ENCODE data around the gene MX1. TPM values are rescaled to one million over a fixed set of nuclear protein-coding genes. Genes with fewer than 3 reads are reported as not detected.
"Not testable (repeated sequence)": the region's sequence is repeated elsewhere in the genome, so short reads cannot be mapped to it uniquely, and the experiment has no call there.

Gene MX1
- total RNA-seq, 2 donors from 2014 or later = 7.0 to 14.8 TPM

DNA sequence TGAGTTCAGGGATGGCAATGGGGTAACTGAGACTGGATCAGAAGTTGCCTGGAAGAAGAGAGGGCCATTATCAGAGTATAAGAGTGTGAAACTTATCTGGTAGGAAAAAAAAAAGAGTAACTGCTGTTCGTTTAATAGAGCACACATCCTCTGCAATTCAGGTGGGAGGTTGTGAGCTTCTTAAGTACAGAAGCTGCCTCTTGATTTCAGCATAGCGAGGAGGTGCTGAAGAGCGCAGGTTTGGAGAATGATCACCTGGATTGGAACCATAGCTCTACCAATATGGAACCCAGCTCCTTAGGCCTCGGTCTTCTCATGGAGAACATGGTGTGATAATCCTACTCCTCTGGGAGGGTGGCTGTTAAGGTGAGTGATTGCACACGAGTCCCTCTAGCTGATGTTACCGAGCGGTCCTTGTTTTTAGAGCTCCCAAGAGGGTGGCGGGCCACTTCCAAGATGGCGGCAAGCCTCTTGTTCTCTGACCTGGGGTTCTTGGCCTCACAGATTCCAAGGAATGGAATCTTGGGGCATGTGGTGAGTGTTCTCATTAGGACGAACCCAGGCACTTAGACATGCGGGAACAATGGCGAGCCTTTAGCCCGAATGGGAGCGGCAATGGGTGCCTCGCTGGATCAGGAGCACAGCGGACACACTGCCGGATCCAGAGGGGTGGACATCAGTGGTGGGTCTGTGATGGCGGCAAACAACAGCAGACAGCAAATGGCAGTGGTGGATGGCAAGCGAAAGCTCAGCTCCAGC is 3.3 kb upstream of the MX1 start:
- TF ChIP-seq, protein P1, sequence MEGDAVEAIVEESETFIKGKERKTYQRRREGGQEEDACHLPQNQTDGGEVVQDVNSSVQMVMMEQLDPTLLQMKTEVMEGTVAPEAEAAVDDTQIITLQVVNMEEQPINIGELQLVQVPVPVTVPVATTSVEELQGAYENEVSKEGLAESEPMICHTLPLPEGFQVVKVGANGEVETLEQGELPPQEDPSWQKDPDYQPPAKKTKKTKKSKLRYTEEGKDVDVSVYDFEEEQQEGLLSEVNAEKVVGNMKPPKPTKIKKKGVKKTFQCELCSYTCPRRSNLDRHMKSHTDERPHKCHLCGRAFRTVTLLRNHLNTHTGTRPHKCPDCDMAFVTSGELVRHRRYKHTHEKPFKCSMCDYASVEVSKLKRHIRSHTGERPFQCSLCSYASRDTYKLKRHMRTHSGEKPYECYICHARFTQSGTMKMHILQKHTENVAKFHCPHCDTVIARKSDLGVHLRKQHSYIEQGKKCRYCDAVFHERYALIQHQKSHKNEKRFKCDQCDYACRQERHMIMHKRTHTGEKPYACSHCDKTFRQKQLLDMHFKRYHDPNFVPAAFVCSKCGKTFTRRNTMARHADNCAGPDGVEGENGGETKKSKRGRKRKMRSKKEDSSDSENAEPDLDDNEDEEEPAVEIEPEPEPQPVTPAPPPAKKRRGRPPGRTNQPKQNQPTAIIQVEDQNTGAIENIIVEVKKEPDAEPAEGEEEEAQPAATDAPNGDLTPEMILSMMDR (IDR thresholded peaks at IDR 0.05) = no peak
- TF ChIP-seq POLR2A (IDR thresholded peaks at IDR 0.05) = no peak
- H3K9me3 ChIP-seq = no peaks in the 10 kb centered on the region
- DNase-seq (no peak), ATAC-seq (no peak)
- no peak overlapping the region for H3K27ac ChIP-seq
- H3K4me3 ChIP-seq = no peak overlapping the region
- intact Hi-C loops (cut with DNase I) = no loop called here
- WGBS, 2 donors = 91 to 94% methylated on average over 19 of the region's 19 CpGs
- H3K27me3 ChIP-seq = no peaks in the 10 kb centered on the region
- H3K4me1 ChIP-seq = peaks cover 21% of the 10 kb centered on the region
- no peaks in the 10 kb centered on the region for H3K36me3 ChIP-seq (replicated peaks in 1 of 2; ENCODE audit: insufficient read depth in 1 of 2, low read depth in 2 of 2)

DNA sequence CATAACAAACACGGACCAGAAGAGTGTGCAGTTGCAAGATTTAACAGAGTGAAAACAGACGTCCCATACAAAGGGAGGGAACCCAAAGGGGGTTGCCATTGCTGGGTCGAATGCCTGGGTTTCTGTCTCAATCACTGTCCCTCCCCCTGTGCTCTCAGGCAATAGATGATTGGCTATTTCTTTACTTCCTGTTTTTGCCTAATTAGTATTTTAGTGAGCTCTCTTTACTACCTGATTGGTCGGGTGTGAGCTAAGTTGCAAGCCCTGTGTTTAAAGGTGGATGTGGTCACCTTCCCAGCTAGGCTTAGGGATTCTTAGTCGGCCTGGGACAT is 2.8 kb upstream of the MX1 start:
- DNase-seq; H3K27ac ChIP-seq; intact Hi-C loops (cut with DNase I); H3K27me3 ChIP-seq; ATAC-seq; H3K36me3 ChIP-seq (replicated peaks in 1 of 2; ENCODE audit: insufficient read depth in 1 of 2, low read depth in 2 of 2); H3K9me3 ChIP-seq; H3K4me3 ChIP-seq: not testable (repeated sequence)
- WGBS, 2 donors = 70 to 71% methylated on average over 5 of the region's 5 CpGs
- H3K4me1 ChIP-seq = peaks cover 21% of the 10 kb centered on the region

DNA sequence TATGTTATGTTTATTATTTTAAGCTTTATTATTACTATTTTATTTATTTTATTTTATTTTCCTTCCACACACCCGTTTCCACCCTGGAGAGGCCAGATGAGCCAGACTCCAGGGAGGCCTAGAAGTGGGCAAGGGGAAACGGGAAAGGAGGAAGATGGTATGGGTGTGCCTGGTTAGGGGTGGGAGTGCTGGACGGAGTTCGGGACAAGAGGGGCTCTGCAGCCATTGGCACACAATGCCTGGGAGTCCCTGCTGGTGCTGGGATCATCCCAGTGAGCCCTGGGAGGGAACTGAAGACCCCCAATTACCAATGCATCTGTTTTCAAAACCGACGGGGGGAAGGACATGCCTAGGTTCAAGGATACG is 468 bp upstream of the MX1 start:
- peak overlapping the region in 3 of 4 donors; percentile 59 to 64 (median 59) for H3K27ac ChIP-seq

DNA sequence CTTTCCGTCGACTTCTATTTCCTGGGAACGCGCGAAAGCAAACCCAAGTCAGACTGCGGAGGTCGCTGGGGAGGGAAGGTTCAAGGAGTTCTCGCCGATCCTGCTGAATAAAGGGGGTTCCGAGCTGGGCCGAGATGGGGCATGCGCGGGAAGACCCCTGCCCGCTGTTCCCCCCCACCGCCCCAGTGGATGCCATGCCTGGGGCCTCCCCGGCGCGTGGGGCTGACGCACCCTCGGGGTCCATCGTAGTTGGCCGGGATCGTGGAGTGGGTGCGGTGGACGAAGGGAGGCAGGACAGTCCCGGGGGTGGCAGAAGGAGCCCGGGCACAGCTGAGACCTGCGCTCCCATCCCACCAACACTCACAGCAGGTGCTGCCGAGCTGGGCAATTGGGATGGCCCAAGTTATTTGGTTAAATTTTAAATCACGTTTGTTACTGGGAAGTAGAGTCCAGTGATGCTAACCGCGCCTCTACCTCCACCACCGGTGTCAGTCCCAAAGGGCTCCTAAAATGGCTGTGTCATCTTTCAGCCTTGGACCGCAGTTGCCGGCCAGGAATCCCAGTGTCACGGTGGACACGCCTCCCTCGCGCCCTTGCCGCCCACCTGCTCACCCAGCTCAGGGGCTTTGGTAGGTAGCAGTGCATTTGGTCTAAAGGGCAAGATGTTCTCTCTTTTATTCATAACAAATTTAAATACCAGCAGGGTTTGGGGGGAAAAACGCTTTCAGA is 801 bp downstream of the MX1 start:
- H3K4me1 ChIP-seq = peaks cover 7% of the 10 kb centered on the region
- no peak for TF ChIP-seq POLR2A (IDR thresholded peaks at IDR 0.05)
- TF ChIP-seq, protein P1 (IDR thresholded peaks at IDR 0.05) = no peak
- DNase-seq = no peak
- no peaks in the 10 kb centered on the region for H3K27me3 ChIP-seq
- peak overlapping the region in 2 of 4 donors; percentile 59 to 64 for H3K27ac ChIP-seq
- peak overlapping the region; percentile 64 to 74 for H3K4me3 ChIP-seq
- peak; percentile 17 for ATAC-seq
- 30% methylated on average over 30 to 41 of the region's 41 CpGs for WGBS, 2 donors
- no peaks in the 10 kb centered on the region for H3K9me3 ChIP-seq
- no peaks in the 10 kb centered on the region for H3K36me3 ChIP-seq (replicated peaks in 1 of 2; ENCODE audit: insufficient read depth in 1 of 2, low read depth in 2 of 2)
- intact Hi-C loops (cut with DNase I) = no loop called here

More for the DNA sequence above, 468 bp upstream of the MX1 start:
- no peaks in the 10 kb centered on the region for H3K36me3 ChIP-seq (replicated peaks in 1 of 2; ENCODE audit: insufficient read depth in 1 of 2, low read depth in 2 of 2)
- TF ChIP-seq, protein P1 (IDR thresholded peaks at IDR 0.05) = no peak
- no peak for TF ChIP-seq POLR2A (IDR thresholded peaks at IDR 0.05)
- peaks cover 15% of the 10 kb centered on the region for H3K4me1 ChIP-seq
- ATAC-seq = no peak
- H3K9me3 ChIP-seq = no peaks in the 10 kb centered on the region
- intact Hi-C loops (cut with DNase I) = no loop called here
- no peaks in the 10 kb centered on the region for H3K27me3 ChIP-seq
- H3K4me3 ChIP-seq = peak overlapping the region in 1 of 2 donors; percentile 64
- 63 to 90% methylated on average over 4 to 7 of the region's 7 CpGs for WGBS, 2 donors
- no peak for DNase-seq

DNA sequence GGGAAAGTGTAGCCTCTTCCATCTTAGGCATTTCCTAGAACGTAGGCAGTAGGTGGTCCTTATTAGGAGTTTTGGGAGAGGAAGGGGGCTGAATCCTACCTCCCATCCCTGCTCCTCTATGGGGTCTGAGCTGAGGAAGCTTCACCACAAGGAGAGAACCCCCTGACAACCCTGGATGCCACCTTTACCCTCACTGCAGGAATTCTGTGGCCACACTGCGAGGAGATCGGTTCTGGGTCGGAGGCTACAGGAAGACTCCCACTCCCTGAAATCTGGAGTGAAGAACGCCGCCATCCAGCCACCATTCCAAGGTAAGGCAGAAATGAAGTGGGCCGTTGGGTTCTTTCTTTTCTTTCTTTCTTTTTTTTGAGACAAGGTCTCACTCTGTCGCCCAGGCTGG is 1.5 kb downstream of the MX1 start:
- no peak overlapping the region for H3K4me3 ChIP-seq
- H3K36me3 ChIP-seq (replicated peaks in 1 of 2; ENCODE audit: insufficient read depth in 1 of 2, low read depth in 2 of 2) = peaks cover 0 to 6% of the 10 kb centered on the region in 2 donors
- H3K4me1 ChIP-seq = peaks cover 7% of the 10 kb centered on the region
- TF ChIP-seq, protein P1 (IDR thresholded peaks at IDR 0.05) = no peak
- TF ChIP-seq POLR2A (IDR thresholded peaks at IDR 0.05) = no peak
- 90% methylated on average over 8 of the region's 8 CpGs for whole genome bisulfite sequencing, 2 donors
- no peak for ATAC-seq
- no peak for DNase-seq
- H3K27ac ChIP-seq = no peak overlapping the region
- no peaks in the 10 kb centered on the region for H3K27me3 ChIP-seq
- intact Hi-C loops (cut with DNase I) = no loop called here
- no peaks in the 10 kb centered on the region for H3K9me3 ChIP-seq

All from body of pancreas (tissue), 4 donors.